ENCODE results near the gene TKT. TPM values are rescaled to one million over a fixed set of nuclear protein-coding genes. Genes with fewer than 3 reads are reported as not detected.
A peak's percentile ranks its signal among the peaks of the same experiment; 100 is the strongest.

The TKT gene
- total and polyA plus RNA-seq, 2 of the 13 experiments (the other 11 are each of a cell fraction or from before 2014, with no cell fraction given) = 150 to 238 TPM

DNA sequence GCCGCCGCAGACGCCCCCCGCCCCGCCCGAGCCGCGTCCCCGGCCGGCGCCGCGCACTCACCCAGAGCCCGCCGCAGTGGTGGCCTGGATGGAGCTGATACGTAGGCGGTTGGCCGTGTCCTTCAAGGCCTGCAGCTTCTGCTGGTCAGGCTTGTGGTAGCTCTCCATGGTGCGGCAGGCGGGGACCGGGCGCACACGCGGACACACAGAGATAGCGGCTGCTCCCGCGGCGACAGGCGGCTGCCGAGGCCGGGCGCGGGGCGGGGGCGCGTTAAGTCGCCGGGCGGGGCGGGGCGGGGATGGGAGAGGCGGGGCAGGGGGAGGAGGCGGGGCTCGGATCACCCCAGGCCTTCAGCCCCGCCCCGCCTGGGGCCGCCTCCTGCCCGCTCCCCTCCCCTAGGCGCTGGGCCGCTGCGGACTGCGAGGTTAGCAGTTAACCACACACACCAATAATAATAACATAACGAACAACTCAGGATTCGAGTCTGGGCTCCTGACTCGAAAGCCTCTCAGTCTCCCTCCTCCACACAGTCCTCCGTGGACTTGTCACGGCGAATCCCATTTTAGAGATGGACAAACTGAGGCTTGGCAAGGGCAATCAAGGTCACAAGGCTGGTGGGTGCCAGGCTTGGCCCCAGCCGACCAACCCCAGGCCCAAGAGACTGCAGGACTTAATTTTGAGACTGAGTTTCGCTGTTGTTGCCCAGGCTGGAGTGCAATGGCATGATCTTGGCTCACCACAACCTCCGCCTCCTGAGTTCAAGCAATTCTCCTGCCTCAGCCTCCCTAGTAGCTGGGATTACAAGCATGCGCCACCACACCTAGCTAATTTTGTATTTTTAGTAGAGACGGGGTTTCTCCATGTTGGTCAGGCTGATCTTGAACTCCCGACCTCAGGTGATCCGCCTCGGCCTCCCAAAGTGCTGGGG is at the start of gene TKT (continued):
- TF ChIP-seq MTA3 (CRISPR knock-in tag; IDR thresholded peaks at IDR 0.05) (no peak), CC2D1A (CRISPR knock-in tag; IDR thresholded peaks at IDR 0.05) (no peak), RBM39 (IDR thresholded peaks at IDR 0.05; ENCODE audit: low read depth, low read length, poor library complexity, severe bottlenecking) (no peak), ZSCAN21 (CRISPR knock-in tag; IDR thresholded peaks at IDR 0.05; ENCODE audit: borderline replicate concordance) (no peak; the same call in 1 of the 2 replicates), ZNF567 (CRISPR knock-in tag; IDR thresholded peaks at IDR 0.05; ENCODE audit: borderline replicate concordance) (no peak), KDM5B (CRISPR knock-in tag; IDR thresholded peaks at IDR 0.05; ENCODE audit: borderline replicate concordance) (no peak), SALL1 (CRISPR knock-in tag; IDR thresholded peaks at IDR 0.05) (no peak; the same call in 1 of the 2 replicates), EED (CRISPR knock-in tag; IDR thresholded peaks at IDR 0.05) (no peak), ISL2 (CRISPR knock-in tag; IDR thresholded peaks at IDR 0.05) (no peak), ZNF557 (CRISPR knock-in tag; IDR thresholded peaks at IDR 0.05) (no peak), KDM6A (CRISPR knock-in tag; IDR thresholded peaks at IDR 0.05; ENCODE audit: low read depth) (no peak), NKX3-1 (CRISPR knock-in tag; IDR thresholded peaks at IDR 0.05) (no peak), ARNT2 (CRISPR knock-in tag; IDR thresholded peaks at IDR 0.05; ENCODE audit: low read depth) (peak; percentile 48; the same call in 1 of the 2 replicates), ZNF678 (CRISPR knock-in tag; IDR thresholded peaks at IDR 0.05) (no peak), ZNF101 (CRISPR knock-in tag; IDR thresholded peaks at IDR 0.05; ENCODE audit: borderline replicate concordance, low read depth) (no peak), MXI1 (IDR thresholded peaks at IDR 0.05; ENCODE audit: borderline replicate concordance, low read depth, low read length) (peak; percentile 65; the same call in 1 of the 3 replicates), ZNF34 (CRISPR knock-in tag; IDR thresholded peaks at IDR 0.05; ENCODE audit: borderline replicate concordance) (no peak), ZSCAN22 (CRISPR knock-in tag; IDR thresholded peaks at IDR 0.05) (no peak), SRSF9 (IDR thresholded peaks at IDR 0.05; ENCODE audit: borderline replicate concordance, insufficient read depth, low read depth, low read length, poor library complexity, severe bottlenecking) (no peak), CBX2 (IDR thresholded peaks at IDR 0.05; ENCODE audit: low read depth, low read length) (no peak), CBX2 (CRISPR knock-in tag; IDR thresholded peaks at IDR 0.05; ENCODE audit: low read depth) (no peak), FOXA3 (CRISPR knock-in tag; IDR thresholded peaks at IDR 0.05) (no peak), ZNF746 (CRISPR knock-in tag; IDR thresholded peaks at IDR 0.05) (peak; percentile 28; the same call in 1 of the 2 replicates), HNF4G (IDR thresholded peaks at IDR 0.05; ENCODE audit: borderline replicate concordance, low read depth, low read length) (no peak), HNF4G (CRISPR knock-in tag; IDR thresholded peaks at IDR 0.05; ENCODE audit: borderline replicate concordance, low read depth) (no peak), ZNF263 (CRISPR knock-in tag; IDR thresholded peaks at IDR 0.05) (peak; percentile 59)
- TF ChIP-seq, protein P1, sequence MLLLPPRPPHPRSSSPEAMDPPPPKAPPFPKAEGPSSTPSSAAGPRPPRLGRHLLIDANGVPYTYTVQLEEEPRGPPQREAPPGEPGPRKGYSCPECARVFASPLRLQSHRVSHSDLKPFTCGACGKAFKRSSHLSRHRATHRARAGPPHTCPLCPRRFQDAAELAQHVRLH (CRISPR knock-in tag; IDR thresholded peaks at IDR 0.05; ENCODE audit: borderline replicate concordance, low read depth) = peak; percentile 55
- TF ChIP-seq, protein P2, sequence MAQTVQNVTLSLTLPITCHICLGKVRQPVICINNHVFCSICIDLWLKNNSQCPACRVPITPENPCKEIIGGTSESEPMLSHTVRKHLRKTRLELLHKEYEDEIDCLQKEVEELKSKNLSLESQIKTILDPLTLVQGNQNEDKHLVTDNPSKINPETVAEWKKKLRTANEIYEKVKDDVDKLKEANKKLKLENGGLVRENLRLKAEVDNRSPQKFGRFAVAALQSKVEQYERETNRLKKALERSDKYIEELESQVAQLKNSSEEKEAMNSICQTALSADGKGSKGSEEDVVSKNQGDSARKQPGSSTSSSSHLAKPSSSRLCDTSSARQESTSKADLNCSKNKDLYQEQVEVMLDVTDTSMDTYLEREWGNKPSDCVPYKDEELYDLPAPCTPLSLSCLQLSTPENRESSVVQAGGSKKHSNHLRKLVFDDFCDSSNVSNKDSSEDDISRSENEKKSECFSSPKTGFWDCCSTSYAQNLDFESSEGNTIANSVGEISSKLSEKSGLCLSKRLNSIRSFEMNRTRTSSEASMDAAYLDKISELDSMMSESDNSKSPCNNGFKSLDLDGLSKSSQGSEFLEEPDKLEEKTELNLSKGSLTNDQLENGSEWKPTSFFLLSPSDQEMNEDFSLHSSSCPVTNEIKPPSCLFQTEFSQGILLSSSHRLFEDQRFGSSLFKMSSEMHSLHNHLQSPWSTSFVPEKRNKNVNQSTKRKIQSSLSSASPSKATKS (CRISPR knock-in tag; IDR thresholded peaks at IDR 0.05) = no peak; the same call in 1 of the 2 replicates
